GM12878 (cell line): ENCODE measurements around the gene ZSCAN9. TPM values are rescaled to one million over a fixed set of nuclear protein-coding genes. Genes with fewer than 3 reads are reported as not detected.

Source experiments
- ATAC-seq: fragments of 200-7000 bp; cut with Tn5 transposase; 3 replicates; pipeline ENCODE4 v1.9.1; 2020; ENCODE audit warnings: mild to moderate bottlenecking, moderate library complexity
- BruUV-seq: library from RNA; stranded (reverse); fragments of 400-500 nt; replicated peaks from 2 replicates; lab custom pipeline; 2021; lab: Mats Ljungman, UMichigan
- CTCF ChIA-PET: fragments of 300-600 bp; sonication (Branson Sonifier 250); formaldehyde crosslinking; extraction: SDS; loops from one replicate; lab custom pipeline; 2021; ENCODE audit warnings: inconsistent platforms; lab: Yijun Ruan, JAX
- POLR2A ChIA-PET: fragments of 350-600 bp; formaldehyde crosslinking; extraction: SDS; loops from one replicate; lab custom pipeline; 2021; ENCODE audit warnings: inconsistent platforms; lab: Charles Lee
- RAD21 ChIA-PET: fragments of 300-600 bp; sonication (Branson Sonifier 250); formaldehyde crosslinking; loops from one replicate; lab custom pipeline; 2023; ENCODE audit warnings: antibody characterized with exemption; ENCODE audit not compliant: unreplicated experiment; lab: Charles Lee
- SMC1A ChIA-PET: fragments of 300-600 bp; sonication (Branson Sonifier 250); formaldehyde crosslinking; loops from one replicate; lab custom pipeline; 2023; ENCODE audit not compliant: unreplicated experiment, uncharacterized antibody; lab: Charles Lee
- DNase-seq: peaks from one replicate; pipeline ENCODE4 v3.0.0-alpha.2; 2011; ENCODE audit warnings: low read depth, low spot score
- FAIRE-seq: peaks from 3 replicates; lab custom pipeline; 2011; peaks lifted over from hg19 to GRCh38; lab: Jason Lieb, UNC
- H2AFZ ChIP-seq: 2 replicates; pipeline ENCODE4 v1.6.0; 2011; ENCODE audit warnings: low read depth, low read length, control low read depth; ENCODE audit not compliant: control insufficient read depth
- H3K27ac ChIP-seq: 2 replicates; pipeline ENCODE4 v1.5.1; 2011; ENCODE audit warnings: control low read depth; ENCODE audit not compliant: control insufficient read depth, insufficient read depth
- H3K27me3 ChIP-seq, 2 experiments: replicated peaks in 1 of 2; 2 replicates each; pipeline versions ENCODE4 v1.6.0 to v1.6.1; 2011; ENCODE audit warnings: low read length in 1 of 2; ENCODE audit not compliant: control insufficient read depth in 2 of 2, insufficient read depth in 2 of 2
- H3K36me3 ChIP-seq, 2 experiments: 2 replicates each; pipeline ENCODE4 v1.5.1; 2011; ENCODE audit warnings: low read length in 1 of 2; ENCODE audit not compliant: control insufficient read depth in 2 of 2, insufficient read depth in 2 of 2
- H3K4me1 ChIP-seq: 2 replicates; pipeline ENCODE4 v1.6.1; 2011; ENCODE audit warnings: mild to moderate bottlenecking, low read length, moderate library complexity, mixed read lengths; ENCODE audit not compliant: control insufficient read depth, insufficient read depth
- H3K4me2 ChIP-seq: 2 replicates; pipeline ENCODE4 v1.6.0; 2011; ENCODE audit warnings: control low read depth; ENCODE audit not compliant: control insufficient read depth, insufficient read depth
- H3K4me3 ChIP-seq: fragments of 200-600 bp; sonication (generic); 2 replicates; pipeline ENCODE4 v1.5.1; 2016
- H3K79me2 ChIP-seq: 2 replicates; pipeline ENCODE4 v1.6.0; 2011; ENCODE audit warnings: low read length; ENCODE audit not compliant: control insufficient read depth, insufficient read depth
- H3K9ac ChIP-seq: 2 replicates; pipeline ENCODE4 v1.8.0; 2011; ENCODE audit warnings: low read length, control low read depth, mixed read lengths; ENCODE audit not compliant: control insufficient read depth, insufficient read depth
- H3K9me3 ChIP-seq: replicated peaks from 3 replicates; pipeline ENCODE4 v1.5.1; 2011; ENCODE audit warnings: mild to moderate bottlenecking, low read length; ENCODE audit not compliant: control insufficient read depth, insufficient read depth
- H4K20me1 ChIP-seq: 2 replicates; pipeline ENCODE4 v1.6.0; 2011; ENCODE audit not compliant: control insufficient read depth, insufficient read depth
- CEBPB ChIP-seq, 2 experiments: fragments of 150-350 bp in 1 of 2; IDR thresholded peaks; 2 replicates each; pipeline ENCODE4 v1.6.1; 2012 to 2014; ENCODE audit warnings: low read depth in 2 of 2, low read length in 2 of 2, borderline replicate concordance in 1 of 2, inconsistent platforms in 1 of 2
- EP300 ChIP-seq, 2 experiments: fragments of 150-350 bp in 1 of 2; IDR thresholded peaks; 2 replicates each; pipeline ENCODE4 v1.6.1; 2011 to 2012; ENCODE audit warnings: low read depth in 2 of 2, low read length in 2 of 2, borderline replicate concordance in 1 of 2, improper control_type of control experiment in 1 of 2, inconsistent platforms in 1 of 2; ENCODE audit not compliant: control insufficient read depth in 1 of 2
- ETV6 ChIP-seq, 2 experiments: fragments of 450-650 bp in 1 of 2; IDR thresholded peaks in 1 of 2; conservative IDR thresholded peaks in 1 of 2; 2 replicates each; pipeline ENCODE4 v1.6.1; 2014; ENCODE audit warnings: antibody characterized with exemption in 1 of 2, borderline replicate concordance in 1 of 2, low read depth in 1 of 2, mild to moderate bottlenecking in 1 of 2, moderate library complexity in 1 of 2
- FOS ChIP-seq: IDR thresholded peaks from 3 replicates; pipeline ENCODE4 v1.6.1; 2011; ENCODE audit warnings: borderline replicate concordance; ENCODE audit not compliant: insufficient read length; ENCODE audit errors: extremely low read depth
- NFYA ChIP-seq: IDR thresholded peaks from 2 replicates; pipeline ENCODE4 v1.6.1; 2011; ENCODE audit warnings: low read depth, mild to moderate bottlenecking, low read length, improper control_type of control experiment, borderline replicate concordance
- NR2C2 ChIP-seq: IDR thresholded peaks from 2 replicates; pipeline ENCODE4 v1.6.1; 2011; ENCODE audit warnings: borderline replicate concordance, low read depth; ENCODE audit not compliant: control insufficient read depth, insufficient read length
- SRF ChIP-seq, 2 experiments: IDR thresholded peaks; 2 replicates each; pipeline ENCODE4 v1.6.1; 2011; ENCODE audit warnings: low read depth in 2 of 2, low read length in 2 of 2, mild to moderate bottlenecking in 1 of 2, moderate library complexity in 1 of 2
- SUZ12 ChIP-seq: fragments of 200-600 bp; sonication (generic); IDR thresholded peaks from one replicate; pipeline ENCODE4 v1.6.1; 2018; ENCODE audit warnings: antibody characterized with exemption, mild to moderate bottlenecking; ENCODE audit not compliant: unreplicated experiment
- in situ Hi-C: fragments of 300-500 bp; cut with MboI; formaldehyde crosslinking; loops from 9 replicates; pipeline ENCODE4 v1.14.3; 2018; ENCODE audit warnings: mixed read lengths
- intact Hi-C: fragments of 100-400 bp; cut with micrococcal nuclease; formaldehyde crosslinking; loops from one replicate; pipeline ENCODE4 v1.14.2; 2022; ENCODE audit not compliant: unreplicated experiment
- polyA plus RNA-seq, 11 experiments: library from polyadenylated mRNA; depleted of rRNA in 4 of 11; unstranded in 6 of 11; stranded (reverse) in 5 of 11; fragments of >200 nt; fragmentation: Nextera tagmentation in 4 of 11; fragmentation: Illumina TruSeq in 1 of 11; extraction: Ambion mirVana in 4 of 11; extraction: Trizol in 1 of 11; gene quantifications; 1 replicate in 1 of 11; 2 replicates in 10 of 11; pipeline versions ENCODE4 v1.2.1 to v1.2.3, GENCODE V29; 2011 to 2016; ENCODE audit warnings: inconsistent platforms in 2 of 11, missing spikeins in 2 of 11, low read depth in 1 of 11
- total RNA-seq, 4 experiments: library from RNA; depleted of rRNA in 3 of 4; stranded (reverse); fragments of >200 nt in 3 of 4; fragmentation: Illumina TruSeq in 1 of 4; extraction: Trizol in 1 of 4; gene quantifications; 2 replicates each; pipeline versions ENCODE4 v1.2.1 to v1.2.3, GENCODE V29; 2013 to 2021
- TF ChIP-seq, protein P1 (sequence below): fragments of 150-350 bp; IDR thresholded peaks from 2 replicates; pipeline ENCODE4 v1.6.1; 2016; ENCODE audit warnings: low read depth, low read length
- TF ChIP-seq, protein P2 (sequence below): IDR thresholded peaks from 2 replicates; pipeline ENCODE4 v1.6.1; 2011; ENCODE audit warnings: borderline replicate concordance, low read depth, mild to moderate bottlenecking, moderate library complexity, low read length; ENCODE audit not compliant: insufficient read depth, poor library complexity, severe bottlenecking
- TF ChIP-seq, protein P3 (sequence below): fragments of 450-650 bp; IDR thresholded peaks from 2 replicates; pipeline ENCODE4 v1.6.1; 2018; ENCODE audit warnings: borderline replicate concordance, mild to moderate bottlenecking; ENCODE audit not compliant: partially characterized antibody
- TF ChIP-seq, protein P4 (sequence below): IDR thresholded peaks from 2 replicates; pipeline ENCODE4 v1.6.1; 2011; ENCODE audit warnings: low read depth, low read length, improper control_type of control experiment, borderline replicate concordance

ZSCAN9 gene
- total and polyA plus RNA-seq, 10 of the 15 experiments (the other 5 are each of a cell fraction or from before 2014, with no cell fraction given) = 8.1 to 28.7 (median 17.4) TPM

DNA sequence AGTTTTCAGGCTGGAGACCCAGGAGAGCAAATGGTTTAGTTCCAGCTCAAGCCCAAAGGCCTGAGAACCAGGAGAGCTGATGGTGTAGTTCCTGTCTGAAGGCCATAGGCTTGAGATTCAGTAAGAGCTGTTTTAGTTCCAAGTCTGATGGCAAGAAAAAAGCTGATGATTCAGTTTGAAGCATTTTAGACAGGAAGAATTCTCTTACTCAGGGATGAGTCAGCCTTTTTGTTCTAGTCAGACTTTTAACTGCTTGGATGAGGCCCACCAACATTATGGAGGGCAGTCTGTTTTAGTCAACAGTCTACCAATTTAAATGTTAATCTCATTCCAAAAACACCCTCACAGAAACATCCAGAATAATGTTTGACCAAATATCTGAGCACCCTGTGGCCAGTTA lies 44.4 kb downstream of the ZSCAN9 start (continued):
- TF ChIP-seq, protein P1, sequence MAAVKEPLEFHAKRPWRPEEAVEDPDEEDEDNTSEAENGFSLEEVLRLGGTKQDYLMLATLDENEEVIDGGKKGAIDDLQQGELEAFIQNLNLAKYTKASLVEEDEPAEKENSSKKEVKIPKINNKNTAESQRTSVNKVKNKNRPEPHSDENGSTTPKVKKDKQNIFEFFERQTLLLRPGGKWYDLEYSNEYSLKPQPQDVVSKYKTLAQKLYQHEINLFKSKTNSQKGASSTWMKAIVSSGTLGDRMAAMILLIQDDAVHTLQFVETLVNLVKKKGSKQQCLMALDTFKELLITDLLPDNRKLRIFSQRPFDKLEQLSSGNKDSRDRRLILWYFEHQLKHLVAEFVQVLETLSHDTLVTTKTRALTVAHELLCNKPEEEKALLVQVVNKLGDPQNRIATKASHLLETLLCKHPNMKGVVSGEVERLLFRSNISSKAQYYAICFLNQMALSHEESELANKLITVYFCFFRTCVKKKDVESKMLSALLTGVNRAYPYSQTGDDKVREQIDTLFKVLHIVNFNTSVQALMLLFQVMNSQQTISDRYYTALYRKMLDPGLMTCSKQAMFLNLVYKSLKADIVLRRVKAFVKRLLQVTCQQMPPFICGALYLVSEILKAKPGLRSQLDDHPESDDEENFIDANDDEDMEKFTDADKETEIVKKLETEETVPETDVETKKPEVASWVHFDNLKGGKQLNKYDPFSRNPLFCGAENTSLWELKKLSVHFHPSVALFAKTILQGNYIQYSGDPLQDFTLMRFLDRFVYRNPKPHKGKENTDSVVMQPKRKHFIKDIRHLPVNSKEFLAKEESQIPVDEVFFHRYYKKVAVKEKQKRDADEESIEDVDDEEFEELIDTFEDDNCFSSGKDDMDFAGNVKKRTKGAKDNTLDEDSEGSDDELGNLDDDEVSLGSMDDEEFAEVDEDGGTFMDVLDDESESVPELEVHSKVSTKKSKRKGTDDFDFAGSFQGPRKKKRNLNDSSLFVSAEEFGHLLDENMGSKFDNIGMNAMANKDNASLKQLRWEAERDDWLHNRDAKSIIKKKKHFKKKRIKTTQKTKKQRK = no peak

DNA sequence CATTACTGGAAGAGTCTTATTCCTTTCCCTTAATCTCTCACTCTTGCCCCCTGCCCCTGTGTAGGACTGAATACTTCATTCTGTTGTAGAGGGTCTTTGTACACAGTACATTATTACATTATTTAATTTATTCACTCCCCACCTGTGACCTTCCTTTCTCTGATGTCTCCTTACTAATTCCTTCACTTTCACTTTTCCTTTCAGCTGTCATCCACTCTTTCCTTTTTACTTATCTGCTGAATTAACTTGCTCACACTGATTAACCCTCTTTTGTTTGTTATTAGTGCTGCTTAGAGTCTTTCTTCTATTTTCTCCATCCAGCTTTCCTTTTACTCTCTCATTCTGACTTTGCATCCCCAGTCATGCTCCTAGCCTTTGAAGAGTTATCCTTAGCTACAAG lies 49.8 kb downstream of the ZSCAN9 start:
- no peaks in the 10 kb centered on the region for H4K20me1 ChIP-seq
- H3K9me3 ChIP-seq = no peaks in the 10 kb centered on the region
- intact Hi-C loops (no loop called here), in situ Hi-C loops (no loop called here)
- ATAC-seq (no peak), FAIRE-seq (no peak), DNase-seq (no peak)
- no peak overlapping the region for H3K9ac ChIP-seq
- H3K4me1 ChIP-seq = no peaks in the 10 kb centered on the region
- no peaks in the 10 kb centered on the region for H3K79me2 ChIP-seq
- H3K4me2 ChIP-seq = no peak overlapping the region
- H2AFZ ChIP-seq = no peak overlapping the region
- H3K4me3 ChIP-seq = no peak overlapping the region
- H3K27me3 ChIP-seq = no peaks in the 10 kb centered on the region
- RAD21 ChIA-PET = no interaction called here
- CTCF ChIA-PET = interaction anchor here (0.9 to 1.4 kb wide), 3 partner anchors 9 to 81 kb away, joined by 3 to 4 read pairs (median 3); no protein-coding TSS in a partner anchor
- no TSS peak for BruUV-seq
- no peak overlapping the region for H3K27ac ChIP-seq
- H3K36me3 ChIP-seq = peaks cover 0 to 6% of the 10 kb centered on the region in 2 experiments
- POLR2A ChIA-PET = no interaction called here
- SMC1A ChIA-PET = interaction anchor here (1.3 to 1.9 kb wide), 4 partner anchors 9 to 81 kb away, joined by 3 to 8 read pairs (median 8); partner anchors contain the start of genes ZKSCAN4 and ZSCAN26
- TF ChIP-seq NR2C2 = no peak
- TF ChIP-seq SUZ12 = no peak
- no peak for TF ChIP-seq SRF (IDR thresholded peaks at IDR 0.05; ENCODE audit: low read depth in 2 of 2, low read length in 2 of 2)
- TF ChIP-seq, protein P2, sequence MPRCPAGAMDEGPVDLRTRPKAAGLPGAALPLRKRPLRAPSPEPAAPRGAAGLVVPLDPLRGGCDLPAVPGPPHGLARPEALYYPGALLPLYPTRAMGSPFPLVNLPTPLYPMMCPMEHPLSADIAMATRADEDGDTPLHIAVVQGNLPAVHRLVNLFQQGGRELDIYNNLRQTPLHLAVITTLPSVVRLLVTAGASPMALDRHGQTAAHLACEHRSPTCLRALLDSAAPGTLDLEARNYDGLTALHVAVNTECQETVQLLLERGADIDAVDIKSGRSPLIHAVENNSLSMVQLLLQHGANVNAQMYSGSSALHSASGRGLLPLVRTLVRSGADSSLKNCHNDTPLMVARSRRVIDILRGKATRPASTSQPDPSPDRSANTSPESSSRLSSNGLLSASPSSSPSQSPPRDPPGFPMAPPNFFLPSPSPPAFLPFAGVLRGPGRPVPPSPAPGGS = no peak
- TF ChIP-seq, protein P3, sequence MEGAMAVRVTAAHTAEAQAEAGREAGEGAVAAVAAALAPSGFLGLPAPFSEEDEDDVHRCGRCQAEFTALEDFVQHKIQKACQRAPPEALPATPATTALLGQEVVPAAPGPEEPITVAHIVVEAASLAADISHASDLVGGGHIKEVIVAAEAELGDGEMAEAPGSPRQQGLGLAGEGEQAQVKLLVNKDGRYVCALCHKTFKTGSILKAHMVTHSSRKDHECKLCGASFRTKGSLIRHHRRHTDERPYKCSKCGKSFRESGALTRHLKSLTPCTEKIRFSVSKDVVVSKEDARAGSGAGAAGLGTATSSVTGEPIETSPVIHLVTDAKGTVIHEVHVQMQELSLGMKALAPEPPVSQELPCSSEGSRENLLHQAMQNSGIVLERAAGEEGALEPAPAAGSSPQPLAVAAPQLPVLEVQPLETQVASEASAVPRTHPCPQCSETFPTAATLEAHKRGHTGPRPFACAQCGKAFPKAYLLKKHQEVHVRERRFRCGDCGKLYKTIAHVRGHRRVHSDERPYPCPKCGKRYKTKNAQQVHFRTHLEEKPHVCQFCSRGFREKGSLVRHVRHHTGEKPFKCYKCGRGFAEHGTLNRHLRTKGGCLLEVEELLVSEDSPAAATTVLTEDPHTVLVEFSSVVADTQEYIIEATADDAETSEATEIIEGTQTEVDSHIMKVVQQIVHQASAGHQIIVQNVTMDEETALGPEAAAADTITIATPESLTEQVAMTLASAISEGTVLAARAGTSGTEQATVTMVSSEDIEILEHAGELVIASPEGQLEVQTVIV = no peak
- TF ChIP-seq EP300 (IDR thresholded peaks at IDR 0.05; ENCODE audit: borderline replicate concordance in 1 of 2, control insufficient read depth in 1 of 2, low read depth in 2 of 2, low read length in 2 of 2) = no peak
- TF ChIP-seq, protein P4, sequence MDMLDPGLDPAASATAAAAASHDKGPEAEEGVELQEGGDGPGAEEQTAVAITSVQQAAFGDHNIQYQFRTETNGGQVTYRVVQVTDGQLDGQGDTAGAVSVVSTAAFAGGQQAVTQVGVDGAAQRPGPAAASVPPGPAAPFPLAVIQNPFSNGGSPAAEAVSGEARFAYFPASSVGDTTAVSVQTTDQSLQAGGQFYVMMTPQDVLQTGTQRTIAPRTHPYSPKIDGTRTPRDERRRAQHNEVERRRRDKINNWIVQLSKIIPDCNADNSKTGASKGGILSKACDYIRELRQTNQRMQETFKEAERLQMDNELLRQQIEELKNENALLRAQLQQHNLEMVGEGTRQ = no peak
- no peak for TF ChIP-seq CEBPB (IDR thresholded peaks at IDR 0.05; ENCODE audit: borderline replicate concordance in 1 of 2, low read depth in 2 of 2, low read length in 2 of 2)
- no peak for TF ChIP-seq ETV6 (conservative IDR thresholded peaks at IDR 0.05 in 1 of 2, IDR thresholded peaks at IDR 0.05 in 1 of 2; ENCODE audit: borderline replicate concordance in 1 of 2, low read depth in 1 of 2)
- no peak for TF ChIP-seq FOS
- TF ChIP-seq NFYA = no peak
